HepG2 (cell line): ENCODE data around the gene NAB1. TPM values are rescaled to one million over a fixed set of nuclear protein-coding genes. Genes with fewer than 3 reads are reported as not detected.
A peak's percentile ranks its signal among the peaks of the same experiment; 100 is the strongest.

Experiments used
- ATAC-seq: fragments of 200-7000 bp; cut with Tn5 transposase; 3 replicates; pipeline ENCODE4 v1.9.1; 2020; ENCODE audit warnings: mild to moderate bottlenecking, moderate library complexity
- BruUV-seq: library from RNA; stranded (reverse); fragments of 400-500 nt; replicated peaks from 2 replicates; lab custom pipeline; 2021; lab: Mats Ljungman, UMichigan
- CTCF ChIA-PET: fragments of 300-600 bp; formaldehyde crosslinking; extraction: SDS; loops from one replicate; lab custom pipeline; 2021; ENCODE audit warnings: low total read pairs, inconsistent platforms, low intra/inter-chr PET ratio; lab: Yijun Ruan, JAX
- POLR2A ChIA-PET: fragments of 350-600 bp; sonication (Branson Sonifier 250); formaldehyde crosslinking; loops from one replicate; lab custom pipeline; 2020; ENCODE audit warnings: antibody characterized with exemption, inconsistent platforms; lab: Yijun Ruan, JAX
- DNase-seq: peaks from one replicate; pipeline ENCODE4 v3.0.0-alpha.2; 2015; ENCODE audit warnings: low spot score
- FAIRE-seq: peaks from 3 replicates; lab custom pipeline; 2011; peaks lifted over from hg19 to GRCh38; lab: Jason Lieb, UNC
- H2AFZ ChIP-seq: one replicate; pipeline ENCODE4 v1.6.1; 2011; ENCODE audit warnings: low read length, inconsistent platforms
- H3K27ac ChIP-seq: fragments of 300-600 bp; 3 replicates; pipeline ENCODE4 v1.8.0; 2011; ENCODE audit warnings: mixed run types, mild to moderate bottlenecking, mixed read lengths, low read length, inconsistent platforms; ENCODE audit not compliant: insufficient read depth; ENCODE audit errors: extremely low read length
- H3K27me3 ChIP-seq, 2 experiments: fragments of 200-600 bp in 1 of 2; 2 replicates in 1 of 2; 3 replicates in 1 of 2; pipeline versions ENCODE4 v1.6.0 to v1.8.0; 2011; ENCODE audit warnings: low read length in 2 of 2, mild to moderate bottlenecking in 2 of 2, moderate library complexity in 2 of 2, inconsistent platforms in 1 of 2; ENCODE audit not compliant: insufficient read depth in 2 of 2, control insufficient read depth in 1 of 2
- H3K36me3 ChIP-seq, 2 experiments: fragments of 200-600 bp in 1 of 2; replicated peaks in 1 of 2; 2 replicates in 1 of 2; 3 replicates in 1 of 2; pipeline versions ENCODE4 v1.5.1 to v1.8.0; 2011; ENCODE audit warnings: low read length in 2 of 2, inconsistent platforms in 1 of 2; ENCODE audit not compliant: insufficient read depth in 2 of 2, control insufficient read depth in 1 of 2
- H3K4me1 ChIP-seq: 2 replicates; pipeline ENCODE4 v1.5.1; 2012; ENCODE audit warnings: low read length, inconsistent platforms; ENCODE audit not compliant: insufficient read depth
- H3K4me2 ChIP-seq: 2 replicates; pipeline ENCODE4 v1.6.0; 2011; ENCODE audit warnings: low read depth, low read length, inconsistent platforms
- H3K4me3 ChIP-seq, 3 experiments: fragments of 200-600 bp in 1 of 3; sonication (generic), shearing (Covaris generic) in 1 of 3; replicated peaks in 1 of 3; 2 replicates each; pipeline ENCODE4 v1.5.1; 2011 to 2016; ENCODE audit warnings: low read length in 3 of 3, inconsistent platforms in 2 of 3, low read depth in 2 of 3, mild to moderate bottlenecking in 2 of 3, control low read depth in 1 of 3, mixed read lengths in 1 of 3; ENCODE audit not compliant: insufficient read depth in 1 of 3
- H3K79me2 ChIP-seq: one replicate; pipeline ENCODE4 v1.6.1; 2011; ENCODE audit warnings: low read length, inconsistent platforms; ENCODE audit not compliant: insufficient read depth
- H3K9ac ChIP-seq: 2 replicates; pipeline ENCODE4 v1.6.0; 2011; ENCODE audit warnings: mild to moderate bottlenecking, low read depth, low read length, inconsistent platforms; ENCODE audit not compliant: insufficient read depth
- H3K9me3 ChIP-seq: 2 replicates; pipeline ENCODE4 v1.5.1; 2012; ENCODE audit warnings: mild to moderate bottlenecking, low read length
- H4K20me1 ChIP-seq: 2 replicates; pipeline ENCODE4 v1.6.0; 2011; ENCODE audit warnings: inconsistent platforms, mild to moderate bottlenecking, low read length, moderate library complexity; ENCODE audit not compliant: insufficient read depth
- ARNT2 ChIP-seq: sonication (generic); formaldehyde crosslinking; IDR thresholded peaks from 2 replicates; pipeline ENCODE4 v1.8.0; 2022; ENCODE audit warnings: mild to moderate bottlenecking, low read depth, missing genetic modification reagents, moderate library complexity
- ETV6 ChIP-seq: sonication (generic); formaldehyde crosslinking; conservative IDR thresholded peaks from 2 replicates; pipeline ENCODE4 v1.4.0; 2020; ENCODE audit warnings: missing genetic modification reagents
- HOXA3 ChIP-seq: sonication (generic); formaldehyde crosslinking; IDR thresholded peaks from 2 replicates; pipeline ENCODE4 v1.5.0; 2020; ENCODE audit warnings: missing genetic modification reagents
- KLF6 ChIP-seq: IDR thresholded peaks from 2 replicates; pipeline ENCODE4 v1.8.0; 2016; ENCODE audit warnings: missing biosample characterization, missing genetic modification reagents
- KLF9 ChIP-seq: IDR thresholded peaks from 2 replicates; pipeline ENCODE4 v1.6.1; 2016; ENCODE audit warnings: low read depth
- NCOA5 ChIP-seq: sonication (generic); formaldehyde crosslinking; IDR thresholded peaks from 2 replicates; pipeline ENCODE4 v1.4.0; 2020; ENCODE audit warnings: missing genetic modification reagents
- PLRG1 ChIP-seq: fragments of 450-650 bp; conservative IDR thresholded peaks from 2 replicates; pipeline ENCODE4 v1.6.1; 2016
- REL ChIP-seq: sonication (generic); formaldehyde crosslinking; conservative IDR thresholded peaks from 2 replicates; pipeline ENCODE4 v1.8.0; 2022; ENCODE audit warnings: mild to moderate bottlenecking, missing genetic modification reagents, moderate library complexity
- SAFB2 ChIP-seq: sonication (generic); formaldehyde crosslinking; IDR thresholded peaks from 2 replicates; pipeline ENCODE4 v1.5.1; 2020; ENCODE audit warnings: missing genetic modification reagents, low read depth, mild to moderate bottlenecking, borderline replicate concordance
- SIN3A ChIP-seq: IDR thresholded peaks from 2 replicates; pipeline ENCODE4 v1.6.1; 2011; ENCODE audit warnings: low read depth, mild to moderate bottlenecking, control low read depth, low read length, borderline replicate concordance
- SRSF9 ChIP-seq: fragments of 200-400 bp; formaldehyde crosslinking; IDR thresholded peaks from 2 replicates; pipeline ENCODE4 v1.6.1; 2018; ENCODE audit warnings: borderline replicate concordance, mild to moderate bottlenecking, low read depth, low read length; ENCODE audit not compliant: insufficient read depth, poor library complexity, severe bottlenecking
- U2AF2 ChIP-seq: fragments of 200-400 bp; formaldehyde crosslinking; IDR thresholded peaks from 2 replicates; pipeline ENCODE4 v1.6.1; 2017; ENCODE audit warnings: low read depth, mild to moderate bottlenecking, low read length
- XBP1 ChIP-seq: sonication (generic); formaldehyde crosslinking; IDR thresholded peaks from 2 replicates; pipeline ENCODE4 v1.5.0; 2020; ENCODE audit warnings: missing genetic modification reagents
- ZNF512 ChIP-seq: sonication (generic); formaldehyde crosslinking; IDR thresholded peaks from 2 replicates; pipeline ENCODE4 v1.4.0; 2020; ENCODE audit warnings: mild to moderate bottlenecking, missing genetic modification reagents
- ZNF570 ChIP-seq: sonication (generic); formaldehyde crosslinking; IDR thresholded peaks from 2 replicates; pipeline ENCODE4 v1.4.0; 2020; ENCODE audit warnings: mild to moderate bottlenecking, missing genetic modification reagents, borderline replicate concordance
- ZNF589 ChIP-seq: sonication (generic); formaldehyde crosslinking; conservative IDR thresholded peaks from 2 replicates; pipeline ENCODE4 v1.8.0; 2022; ENCODE audit warnings: mild to moderate bottlenecking, moderate library complexity, missing genetic modification reagents
- ZNF766 ChIP-seq: sonication (generic); formaldehyde crosslinking; IDR thresholded peaks from 2 replicates; pipeline ENCODE4 v1.5.0; 2020; ENCODE audit warnings: missing genetic modification reagents, borderline replicate concordance
- ZNF83 ChIP-seq: sonication (generic); formaldehyde crosslinking; IDR thresholded peaks from 2 replicates; pipeline ENCODE4 v1.4.0; 2020; ENCODE audit warnings: missing genetic modification reagents, mild to moderate bottlenecking, borderline replicate concordance
- WGBS: methylation state at CpG from one replicate; pipeline ENCODE4 v1.1.6; 2017; ENCODE audit warnings: low lambda C conversion rate; 5-methylcytosine and 5-hydroxymethylcytosine counted together
- in situ Hi-C: cut with HindIII; loops from 2 replicates; pipeline ENCODE4 v1.10.0; 2017; ENCODE audit warnings: low pct_unique_long_range_greater_than_20kb; ENCODE audit not compliant: extremely low pct_ligation_motif_present
- intact Hi-C: fragments of 100-400 bp; cut with micrococcal nuclease; formaldehyde crosslinking; loops from one replicate; pipeline ENCODE4 v1.10.0; 2022; ENCODE audit not compliant: unreplicated experiment
- polyA plus RNA-seq, 8 experiments: library from polyadenylated mRNA; depleted of rRNA in 3 of 8; stranded (reverse) in 7 of 8; unstranded in 1 of 8; fragments of >200 nt; fragmentation: Illumina TruSeq in 4 of 8; extraction: Trizol in 4 of 8; gene quantifications; 2 replicates each; pipeline versions ENCODE4 v1.2.1 to v1.2.3, GENCODE V29; 2011 to 2016; ENCODE audit warnings: low read depth in 4 of 8, missing spikeins in 1 of 8, mixed read lengths in 1 of 8; ENCODE audit not compliant: insufficient read depth in 1 of 8
- total RNA-seq, 5 experiments: library from RNA; depleted of rRNA; stranded (reverse); fragments of >200 nt; fragmentation: Illumina TruSeq; extraction: Trizol; gene quantifications; 2 replicates each; pipeline ENCODE4 v1.2.3, GENCODE V29; 2016; ENCODE audit warnings: low read depth in 1 of 5
- TF ChIP-seq, protein P1 (sequence below): sonication (generic); formaldehyde crosslinking; IDR thresholded peaks from 2 replicates; pipeline ENCODE4 v1.4.0; 2020; ENCODE audit warnings: missing genetic modification reagents
- TF ChIP-seq, protein P2 (sequence below): sonication (generic); formaldehyde crosslinking; IDR thresholded peaks from 2 replicates; pipeline ENCODE4 v1.4.0; 2020; ENCODE audit warnings: missing genetic modification reagents

NAB1 gene
- total and polyA plus RNA-seq, 2 of the 13 experiments (the other 11 are each of a cell fraction or from before 2014, with no cell fraction given), result 24.5 to 46.0 TPM

GRCh38 chr2:190648289-190649034 lies 421 bp upstream of the NAB1 start:
- peaks cover 34% of the 10 kb centered on the region for H3K4me1 ChIP-seq
- no peaks in the 10 kb centered on the region for H4K20me1 ChIP-seq
- no peaks in the 10 kb centered on the region; a peak in 1 of 5 replicates for H3K27me3 ChIP-seq
- H3K79me2 ChIP-seq, result peaks cover 40% of the 10 kb centered on the region
- peak overlapping the region; percentile 93 to 94 (median 93) for H3K4me3 ChIP-seq
- H3K9ac ChIP-seq, result peak overlapping the region; percentile 48
- ChIA-PET CTCF (no interaction called here), POLR2A (interaction anchor here (0.9 to 1.9 kb wide), 5 partner anchors 14 to 329 kb away, joined by 3 to 9 read pairs (median 3); partner anchors contain the start of genes HIBCH and NEMP2)
- 1% methylated on average over 59 of the region's 78 CpGs for WGBS
- no peaks in the 10 kb centered on the region for H3K9me3 ChIP-seq
- ATAC-seq (peak; percentile 86), FAIRE-seq (no peak), DNase-seq (peak; percentile 58)
- peak overlapping the region; percentile 83 for H3K4me2 ChIP-seq
- peak overlapping the region; percentile 16 for H2AFZ ChIP-seq
- no peaks in the 10 kb centered on the region for H3K36me3 ChIP-seq
- no TSS peak for BruUV-seq
- intact Hi-C loops, result loop anchor here (2.0 to 10.0 kb wide), 3 partner anchors 114 to 314 kb away; partner anchors contain the start of gene NEMP2
- peak overlapping the region; percentile 58 for H3K27ac ChIP-seq
- in situ Hi-C loops, result no loop called here
- TF ChIP-seq ZNF83 (no peak), KLF6 (CRISPR knock-in tag) (no peak), NCOA5 (CRISPR knock-in tag) (no peak), ZNF512 (no peak), ZNF766 (CRISPR knock-in tag) (no peak), KLF9 (CRISPR knock-in tag) (no peak; the same call in 1 of the 2 replicates), ARNT2 (no peak; the same call in 1 of the 2 replicates), SIN3A (peak; percentile 19; the same call in 1 of the 2 replicates), ETV6 (CRISPR knock-in tag) (no peak), HOXA3 (CRISPR knock-in tag) (peak; percentile 20; the same call in 1 of the 2 replicates), PLRG1 (no peak), SAFB2 (no peak; the same call in 1 of the 2 replicates), SRSF9 (no peak), REL (CRISPR knock-in tag) (no peak), XBP1 (CRISPR knock-in tag) (no peak), U2AF2 (no peak), ZNF589 (CRISPR knock-in tag) (no peak), ZNF570 (no peak)
- TF ChIP-seq, protein P1, sequence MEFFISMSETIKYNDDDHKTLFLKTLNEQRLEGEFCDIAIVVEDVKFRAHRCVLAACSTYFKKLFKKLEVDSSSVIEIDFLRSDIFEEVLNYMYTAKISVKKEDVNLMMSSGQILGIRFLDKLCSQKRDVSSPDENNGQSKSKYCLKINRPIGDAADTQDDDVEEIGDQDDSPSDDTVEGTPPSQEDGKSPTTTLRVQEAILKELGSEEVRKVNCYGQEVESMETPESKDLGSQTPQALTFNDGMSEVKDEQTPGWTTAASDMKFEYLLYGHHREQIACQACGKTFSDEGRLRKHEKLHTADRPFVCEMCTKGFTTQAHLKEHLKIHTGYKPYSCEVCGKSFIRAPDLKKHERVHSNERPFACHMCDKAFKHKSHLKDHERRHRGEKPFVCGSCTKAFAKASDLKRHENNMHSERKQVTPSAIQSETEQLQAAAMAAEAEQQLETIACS (CRISPR knock-in tag), result no peak
- TF ChIP-seq, protein P2, sequence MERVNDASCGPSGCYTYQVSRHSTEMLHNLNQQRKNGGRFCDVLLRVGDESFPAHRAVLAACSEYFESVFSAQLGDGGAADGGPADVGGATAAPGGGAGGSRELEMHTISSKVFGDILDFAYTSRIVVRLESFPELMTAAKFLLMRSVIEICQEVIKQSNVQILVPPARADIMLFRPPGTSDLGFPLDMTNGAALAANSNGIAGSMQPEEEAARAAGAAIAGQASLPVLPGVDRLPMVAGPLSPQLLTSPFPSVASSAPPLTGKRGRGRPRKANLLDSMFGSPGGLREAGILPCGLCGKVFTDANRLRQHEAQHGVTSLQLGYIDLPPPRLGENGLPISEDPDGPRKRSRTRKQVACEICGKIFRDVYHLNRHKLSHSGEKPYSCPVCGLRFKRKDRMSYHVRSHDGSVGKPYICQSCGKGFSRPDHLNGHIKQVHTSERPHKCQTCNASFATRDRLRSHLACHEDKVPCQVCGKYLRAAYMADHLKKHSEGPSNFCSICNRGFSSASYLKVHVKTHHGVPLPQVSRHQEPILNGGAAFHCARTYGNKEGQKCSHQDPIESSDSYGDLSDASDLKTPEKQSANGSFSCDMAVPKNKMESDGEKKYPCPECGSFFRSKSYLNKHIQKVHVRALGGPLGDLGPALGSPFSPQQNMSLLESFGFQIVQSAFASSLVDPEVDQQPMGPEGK, result peak; percentile 86
